Activated CD4-positive, alpha-beta T cell treated with anti-CD3 and anti-CD28 coated beads for 48 hours (primary cell): ENCODE measurements around the gene AJM1.
"Not testable (repeated sequence)": the region's sequence is repeated elsewhere in the genome, so short reads cannot be mapped to it uniquely, and the experiment has no call there.

ENCODE experiments used
- DNase-seq: peaks from one replicate; pipeline ENCODE4 v3.0.0-alpha.2; 2020

The AJM1 gene

GRCh38 chr9:136831720-136832104 lies 10.6 kb upstream of the AJM1 start:
- no peak for DNase-seq

GRCh38 chr9:136832581-136832980 lies 9.7 kb upstream of the AJM1 start:
- no peak for DNase-seq

GRCh38 chr9:136833381-136834048 lies 8.8 kb upstream of the AJM1 start:
- not testable (repeated sequence) for DNase-seq

GRCh38 chr9:136835162-136835931 lies 6.9 kb upstream of the AJM1 start:
- no peak for DNase-seq

- no peak for DNase-seq
Observed at GRCh38 chr9:136835932-136836904, 6.1 kb upstream of the AJM1 start.

- DNase-seq: no peak
Observed at GRCh38 chr9:136837146-136837855, 5.0 kb upstream of the AJM1 start.

- not testable (repeated sequence) for DNase-seq
Observed at GRCh38 chr9:136837856-136838277, 4.4 kb upstream of the AJM1 start.

- no peak for DNase-seq
Observed at GRCh38 chr9:136838314-136839228, 3.7 kb upstream of the AJM1 start.

- DNase-seq: no peak
Observed at GRCh38 chr9:136839229-136840139, 2.8 kb upstream of the AJM1 start.

- no peak for DNase-seq
Observed at GRCh38 chr9:136840140-136840876, 2.0 kb upstream of the AJM1 start.

GRCh38 chr9:136840877-136841645 lies 1.2 kb upstream of the AJM1 start:
- DNase-seq: no peak

- not testable (repeated sequence) for DNase-seq
Observed at GRCh38 chr9:136841646-136842379, 465 bp upstream of the AJM1 start.

GRCh38 chr9:136843159-136843800 lies 1.0 kb downstream of the AJM1 start:
- DNase-seq: not testable (repeated sequence)

- DNase-seq: peak; percentile 77
Observed at GRCh38 chr9:136843801-136844740, 1.8 kb downstream of the AJM1 start.

- no peak for DNase-seq
Observed at GRCh38 chr9:136844761-136845464, 2.6 kb downstream of the AJM1 start.
